ENCODE results near the gene DCAF17. TPM values are rescaled to one million over a fixed set of nuclear protein-coding genes. Genes with fewer than 3 reads are reported as not detected.

Gene DCAF17
- total and polyA plus RNA-seq, 4 donors, result 2.5 to 10.4 (median 6.1) TPM

GRCh38 chr2:171431677-171432167, 2.3 kb upstream of the DCAF17 start (continued):
- TF ChIP-seq RXRA (IDR thresholded peaks at IDR 0.05) (no peak), TAF1 (conservative IDR thresholded peaks at IDR 0.05) (no peak), EGR1 (IDR thresholded peaks at IDR 0.05; ENCODE audit: low read depth in 2 of 2) (no peak), RAD21 (IDR thresholded peaks at IDR 0.05) (no peak), FOXA1 (IDR thresholded peaks at IDR 0.05) (no peak), SP1 (IDR thresholded peaks at IDR 0.05) (no peak)

- Histone ChIP-seq H3K9me3 (ENCODE audit: control insufficient read depth in 4 of 4, low read length in 3 of 4) (no peaks in the 10 kb centered on the region), H3K36me3 (ENCODE audit: control insufficient read depth in 4 of 4, insufficient read depth in 3 of 4, low read depth in 1 of 4, low read length in 3 of 4) (peaks cover 0 to 5% (median 4%) of the 10 kb centered on the region in 4 donors), H3K4me3 (ENCODE audit: low read depth in 1 of 3, low read length in 3 of 3) (no peak overlapping the region), H3K4me1 (ENCODE audit: control insufficient read depth in 4 of 4, insufficient read depth in 4 of 4, low read length in 3 of 4) (peaks cover 0 to 15% (median 11%) of the 10 kb centered on the region in 4 donors), H3K9ac (ENCODE audit: low read depth in 1 of 2, low read length in 2 of 2) (no peak overlapping the region), H3K27ac (ENCODE audit: low read depth in 1 of 2, low read length in 2 of 2) (no peak overlapping the region), H3K27me3 (ENCODE audit: control insufficient read depth in 4 of 4, insufficient read depth in 4 of 4, low read length in 3 of 4) (no peaks in the 10 kb centered on the region)
- TF ChIP-seq ZBTB33 (IDR thresholded peaks at IDR 0.05), result no peak
- no peak for TF ChIP-seq HNF4G (IDR thresholded peaks at IDR 0.05)
- WGBS, result 71% methylated on average over 4 of the region's 4 CpGs
- DNase-seq (ENCODE audit: low spot score), result no peak
Measured at GRCh38 chr2:171432206-171432968, 1.6 kb upstream of the DCAF17 start.

- Histone ChIP-seq H3K9ac (ENCODE audit: low read depth in 1 of 2, low read length in 2 of 2) (peak overlapping the region; percentile 17 to 47), H3K4me3 (ENCODE audit: low read depth in 1 of 3, low read length in 3 of 3) (peak overlapping the region; percentile 68 to 86 (median 75)), H3K9me3 (ENCODE audit: control insufficient read depth in 4 of 4, low read length in 3 of 4) (no peaks in the 10 kb centered on the region), H3K4me1 (ENCODE audit: control insufficient read depth in 4 of 4, insufficient read depth in 4 of 4, low read length in 3 of 4) (peaks cover 0 to 15% (median 11%) of the 10 kb centered on the region in 4 donors), H3K27ac (ENCODE audit: low read depth in 1 of 2, low read length in 2 of 2) (peak overlapping the region; percentile 49 to 91), H3K27me3 (ENCODE audit: control insufficient read depth in 4 of 4, insufficient read depth in 4 of 4, low read length in 3 of 4) (no peaks in the 10 kb centered on the region), H3K36me3 (ENCODE audit: control insufficient read depth in 4 of 4, insufficient read depth in 3 of 4, low read depth in 1 of 4, low read length in 3 of 4) (peaks cover 0 to 5% (median 4%) of the 10 kb centered on the region in 4 donors)
- DNase-seq (ENCODE audit: low spot score), result peak; percentile 42
- no peak for TF ChIP-seq ATF3 (IDR thresholded peaks at IDR 0.05)
- TF ChIP-seq CTCF (IDR thresholded peaks at IDR 0.05; ENCODE audit: low read depth, low read length, missing input control), result no peak
- no peak for TF ChIP-seq EGR1 (IDR thresholded peaks at IDR 0.05; ENCODE audit: low read depth in 2 of 2)
- TF ChIP-seq SP1 (IDR thresholded peaks at IDR 0.05), result no peak
- TF ChIP-seq HNF4G (IDR thresholded peaks at IDR 0.05), result no peak
- no peak for TF ChIP-seq FOXA1 (IDR thresholded peaks at IDR 0.05)
- no peak for TF ChIP-seq HNF4A (conservative IDR thresholded peaks at IDR 0.05)
- TF ChIP-seq NR2F2 (IDR thresholded peaks at IDR 0.05), result no peak
- no peak for TF ChIP-seq FOXA2 (IDR thresholded peaks at IDR 0.05)
- WGBS, result 27% methylated on average over 20 of the region's 20 CpGs
Measured at GRCh38 chr2:171432969-171433762, 860 bp upstream of the DCAF17 start.

Data from liver (tissue), 9 donors.